A673 (cell line): ENCODE data around the gene GAS2L2.

Source experiments
- CTCF ChIP-seq: fragments of 300-800, 200-600 bp; sonication (generic); conservative IDR thresholded peaks from 2 replicates; pipeline ENCODE4 v1.5.1; 2017; ENCODE audit warnings: low read depth, mild to moderate bottlenecking, antibody characterized with exemption, low read length, moderate library complexity, mixed read lengths
- EZH2 ChIP-seq: fragments of 200-600 bp; sonication (generic); IDR thresholded peaks from 2 replicates; pipeline ENCODE4 v1.6.1; 2017; ENCODE audit warnings: borderline replicate concordance, low read depth, mild to moderate bottlenecking, mixed read lengths, antibody characterized with exemption, low read length; ENCODE audit not compliant: poor library complexity, severe bottlenecking

- no peak for TF ChIP-seq CTCF
- TF ChIP-seq EZH2, result no peak
Observed at GRCh38 chr17:35774499-35774898, 21.5 kb upstream of the GAS2L2 start.
